IPS-20b (cell line): ENCODE data around the gene STT3B.

Experiments used
- H3K27ac ChIP-seq: one replicate; pipeline ENCODE4 v1.5.1; 2013; ENCODE audit warnings: low read length
- H3K27me3 ChIP-seq: 2 replicates; pipeline ENCODE4 v1.6.1; 2013; ENCODE audit warnings: mild to moderate bottlenecking, low read length, inconsistent platforms; ENCODE audit not compliant: insufficient read depth
- H3K36me3 ChIP-seq: 2 replicates; pipeline ENCODE4 v1.6.1; 2013; ENCODE audit warnings: low read depth, mild to moderate bottlenecking, inconsistent platforms, low read length, moderate library complexity; ENCODE audit not compliant: insufficient read depth
- H3K4me1 ChIP-seq: 2 replicates; pipeline ENCODE4 v1.6.1; 2013; ENCODE audit warnings: mild to moderate bottlenecking, control low read depth, inconsistent platforms, low read length, moderate library complexity; ENCODE audit not compliant: insufficient read depth
- H3K4me3 ChIP-seq: 2 replicates; pipeline ENCODE4 v1.5.1; 2013; ENCODE audit warnings: mild to moderate bottlenecking, low read length, inconsistent platforms
- H3K9ac ChIP-seq: 2 replicates; pipeline ENCODE4 v1.6.1; 2013; ENCODE audit warnings: low read depth, mild to moderate bottlenecking, inconsistent platforms, low read length, moderate library complexity
- H3K9me3 ChIP-seq: 2 replicates; pipeline ENCODE4 v1.6.1; 2013; ENCODE audit warnings: mild to moderate bottlenecking, low read depth, low read length, inconsistent platforms; ENCODE audit not compliant: insufficient read depth

Gene STT3B

GRCh38 chr3:31539275-31539674 is 6.5 kb downstream of the STT3B start:
- no peak overlapping the region for H3K27ac ChIP-seq
- H3K27me3 ChIP-seq = no peaks in the 10 kb centered on the region
- peaks cover 46% of the 10 kb centered on the region; the same call in 1 of the 2 replicates for H3K4me1 ChIP-seq
- H3K9ac ChIP-seq = no peak overlapping the region
- no peaks in the 10 kb centered on the region for H3K9me3 ChIP-seq
- H3K36me3 ChIP-seq = no peaks in the 10 kb centered on the region
- no peak overlapping the region for H3K4me3 ChIP-seq

- no peaks in the 10 kb centered on the region for H3K9me3 ChIP-seq
- H3K36me3 ChIP-seq = no peaks in the 10 kb centered on the region
- no peak overlapping the region for H3K9ac ChIP-seq
- peaks cover 42% of the 10 kb centered on the region; the same call in 1 of the 2 replicates for H3K4me1 ChIP-seq
- no peak overlapping the region for H3K27ac ChIP-seq
- no peak overlapping the region for H3K4me3 ChIP-seq
- no peaks in the 10 kb centered on the region for H3K27me3 ChIP-seq
Observed at GRCh38 chr3:31541089-31541488, 8.4 kb downstream of the STT3B start.

- Histone ChIP-seq H3K27me3 (no peaks in the 10 kb centered on the region), H3K9me3 (no peaks in the 10 kb centered on the region), H3K4me1 (peaks cover 32% of the 10 kb centered on the region; the same call in 1 of the 2 replicates), H3K36me3 (no peaks in the 10 kb centered on the region), H3K27ac (no peak overlapping the region), H3K9ac (no peak overlapping the region), H3K4me3 (no peak overlapping the region)
Observed at GRCh38 chr3:31542246-31542645, 9.5 kb downstream of the STT3B start.

- Histone ChIP-seq H3K36me3 (no peaks in the 10 kb centered on the region), H3K4me1 (peaks cover 25% of the 10 kb centered on the region), H3K27me3 (no peaks in the 10 kb centered on the region), H3K9me3 (no peaks in the 10 kb centered on the region), H3K27ac (no peak overlapping the region), H3K9ac (no peak overlapping the region), H3K4me3 (no peak overlapping the region)
Observed at GRCh38 chr3:31543375-31543774, 10.7 kb downstream of the STT3B start.

- no peak overlapping the region for H3K9ac ChIP-seq
- H3K36me3 ChIP-seq = no peaks in the 10 kb centered on the region
- H3K27me3 ChIP-seq = no peaks in the 10 kb centered on the region
- no peaks in the 10 kb centered on the region for H3K9me3 ChIP-seq
- H3K27ac ChIP-seq = no peak overlapping the region
- no peak overlapping the region for H3K4me3 ChIP-seq
- H3K4me1 ChIP-seq = peaks cover 15% of the 10 kb centered on the region
Observed at GRCh38 chr3:31544634-31545033, 11.9 kb downstream of the STT3B start.

GRCh38 chr3:31546162-31546561 is 13.4 kb downstream of the STT3B start:
- no peak overlapping the region for H3K4me3 ChIP-seq
- no peak overlapping the region for H3K27ac ChIP-seq
- H3K27me3 ChIP-seq = no peaks in the 10 kb centered on the region
- H3K4me1 ChIP-seq = peaks cover 14% of the 10 kb centered on the region
- no peaks in the 10 kb centered on the region for H3K36me3 ChIP-seq
- no peak overlapping the region for H3K9ac ChIP-seq
- H3K9me3 ChIP-seq = no peaks in the 10 kb centered on the region

GRCh38 chr3:31546725-31547124 is 14.0 kb downstream of the STT3B start:
- Histone ChIP-seq H3K27me3 (no peaks in the 10 kb centered on the region), H3K27ac (no peak overlapping the region), H3K9ac (no peak overlapping the region), H3K4me3 (no peak overlapping the region), H3K9me3 (no peaks in the 10 kb centered on the region), H3K36me3 (no peaks in the 10 kb centered on the region), H3K4me1 (peaks cover 14% of the 10 kb centered on the region)

- Histone ChIP-seq H3K4me1 (peaks cover 7% of the 10 kb centered on the region), H3K27ac (no peak overlapping the region), H3K27me3 (no peaks in the 10 kb centered on the region), H3K9me3 (peaks cover 3% of the 10 kb centered on the region; the same call in 1 of the 2 replicates), H3K36me3 (no peaks in the 10 kb centered on the region), H3K9ac (no peak overlapping the region), H3K4me3 (no peak overlapping the region)
Observed at GRCh38 chr3:31550452-31551251, 17.9 kb downstream of the STT3B start.

- Histone ChIP-seq H3K4me3 (no peak overlapping the region), H3K4me1 (peaks cover 7% of the 10 kb centered on the region), H3K36me3 (no peaks in the 10 kb centered on the region), H3K27ac (no peak overlapping the region), H3K9ac (no peak overlapping the region), H3K27me3 (no peaks in the 10 kb centered on the region), H3K9me3 (peaks cover 3% of the 10 kb centered on the region; the same call in 1 of the 2 replicates)
Observed at GRCh38 chr3:31551646-31552045, 18.9 kb downstream of the STT3B start.

GRCh38 chr3:31552103-31552502 is 19.4 kb downstream of the STT3B start:
- Histone ChIP-seq H3K27ac (no peak overlapping the region), H3K9ac (no peak overlapping the region), H3K36me3 (no peaks in the 10 kb centered on the region), H3K4me3 (no peak overlapping the region), H3K4me1 (peaks cover 7% of the 10 kb centered on the region), H3K9me3 (peaks cover 3% of the 10 kb centered on the region; the same call in 1 of the 2 replicates), H3K27me3 (no peaks in the 10 kb centered on the region)

- no peaks in the 10 kb centered on the region for H3K27me3 ChIP-seq
- peaks cover 2% of the 10 kb centered on the region; the same call in 1 of the 2 replicates for H3K4me1 ChIP-seq
- no peak overlapping the region for H3K9ac ChIP-seq
- H3K4me3 ChIP-seq = no peak overlapping the region
- no peaks in the 10 kb centered on the region for H3K36me3 ChIP-seq
- no peak overlapping the region for H3K27ac ChIP-seq
- H3K9me3 ChIP-seq = peaks cover 3% of the 10 kb centered on the region; the same call in 1 of the 2 replicates
Observed at GRCh38 chr3:31553258-31553657, 20.5 kb downstream of the STT3B start.

GRCh38 chr3:31555204-31555603 is 22.5 kb downstream of the STT3B start:
- Histone ChIP-seq H3K9ac (no peak overlapping the region), H3K9me3 (peaks cover 3% of the 10 kb centered on the region; the same call in 1 of the 2 replicates), H3K4me3 (no peak overlapping the region), H3K4me1 (peaks cover 2% of the 10 kb centered on the region; the same call in 1 of the 2 replicates), H3K27me3 (no peaks in the 10 kb centered on the region), H3K27ac (no peak overlapping the region), H3K36me3 (no peaks in the 10 kb centered on the region)
